Measurements from ENCODE around the gene SRCIN1.

SRCIN1 gene

GRCh38 chr17:38567350-38567749, 38.4 kb downstream of the SRCIN1 start:
- H3K4me3 ChIP-seq (ENCODE audit: control insufficient read depth, low read depth, low read length), result no peak overlapping the region
- DNase-seq (ENCODE audit: low read depth), result no peak
- TF ChIP-seq, protein P1, sequence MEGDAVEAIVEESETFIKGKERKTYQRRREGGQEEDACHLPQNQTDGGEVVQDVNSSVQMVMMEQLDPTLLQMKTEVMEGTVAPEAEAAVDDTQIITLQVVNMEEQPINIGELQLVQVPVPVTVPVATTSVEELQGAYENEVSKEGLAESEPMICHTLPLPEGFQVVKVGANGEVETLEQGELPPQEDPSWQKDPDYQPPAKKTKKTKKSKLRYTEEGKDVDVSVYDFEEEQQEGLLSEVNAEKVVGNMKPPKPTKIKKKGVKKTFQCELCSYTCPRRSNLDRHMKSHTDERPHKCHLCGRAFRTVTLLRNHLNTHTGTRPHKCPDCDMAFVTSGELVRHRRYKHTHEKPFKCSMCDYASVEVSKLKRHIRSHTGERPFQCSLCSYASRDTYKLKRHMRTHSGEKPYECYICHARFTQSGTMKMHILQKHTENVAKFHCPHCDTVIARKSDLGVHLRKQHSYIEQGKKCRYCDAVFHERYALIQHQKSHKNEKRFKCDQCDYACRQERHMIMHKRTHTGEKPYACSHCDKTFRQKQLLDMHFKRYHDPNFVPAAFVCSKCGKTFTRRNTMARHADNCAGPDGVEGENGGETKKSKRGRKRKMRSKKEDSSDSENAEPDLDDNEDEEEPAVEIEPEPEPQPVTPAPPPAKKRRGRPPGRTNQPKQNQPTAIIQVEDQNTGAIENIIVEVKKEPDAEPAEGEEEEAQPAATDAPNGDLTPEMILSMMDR (conservative IDR thresholded peaks at IDR 0.05; ENCODE audit: control insufficient read depth, insufficient read depth, low read depth, low read length), result no peak

DNA sequence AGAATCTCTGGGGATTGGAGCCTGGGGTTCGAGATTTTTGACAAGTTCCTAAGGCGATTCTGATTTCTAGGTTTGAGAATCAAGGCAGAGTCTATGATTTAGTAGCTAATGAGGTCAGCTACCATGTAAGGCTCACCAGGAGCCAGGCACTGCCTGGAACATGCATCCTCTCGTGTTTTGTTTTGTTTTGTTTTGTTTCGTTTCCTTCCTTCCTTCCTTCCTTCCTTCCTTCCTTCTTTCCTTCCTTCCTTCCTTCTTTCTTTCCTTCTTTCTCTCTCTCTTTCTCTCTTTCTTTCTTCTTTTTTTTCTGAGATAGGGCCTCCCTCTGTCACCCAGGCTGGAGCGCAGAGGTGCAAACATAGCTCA, 39.1 kb downstream of the SRCIN1 start:
- DNase-seq (ENCODE audit: low read depth), result no peak
- TF ChIP-seq, protein P1 (conservative IDR thresholded peaks at IDR 0.05; ENCODE audit: control insufficient read depth, insufficient read depth, low read depth, low read length), result no peak
- no peak overlapping the region for H3K4me3 ChIP-seq (ENCODE audit: control insufficient read depth, low read depth, low read length)

DNA sequence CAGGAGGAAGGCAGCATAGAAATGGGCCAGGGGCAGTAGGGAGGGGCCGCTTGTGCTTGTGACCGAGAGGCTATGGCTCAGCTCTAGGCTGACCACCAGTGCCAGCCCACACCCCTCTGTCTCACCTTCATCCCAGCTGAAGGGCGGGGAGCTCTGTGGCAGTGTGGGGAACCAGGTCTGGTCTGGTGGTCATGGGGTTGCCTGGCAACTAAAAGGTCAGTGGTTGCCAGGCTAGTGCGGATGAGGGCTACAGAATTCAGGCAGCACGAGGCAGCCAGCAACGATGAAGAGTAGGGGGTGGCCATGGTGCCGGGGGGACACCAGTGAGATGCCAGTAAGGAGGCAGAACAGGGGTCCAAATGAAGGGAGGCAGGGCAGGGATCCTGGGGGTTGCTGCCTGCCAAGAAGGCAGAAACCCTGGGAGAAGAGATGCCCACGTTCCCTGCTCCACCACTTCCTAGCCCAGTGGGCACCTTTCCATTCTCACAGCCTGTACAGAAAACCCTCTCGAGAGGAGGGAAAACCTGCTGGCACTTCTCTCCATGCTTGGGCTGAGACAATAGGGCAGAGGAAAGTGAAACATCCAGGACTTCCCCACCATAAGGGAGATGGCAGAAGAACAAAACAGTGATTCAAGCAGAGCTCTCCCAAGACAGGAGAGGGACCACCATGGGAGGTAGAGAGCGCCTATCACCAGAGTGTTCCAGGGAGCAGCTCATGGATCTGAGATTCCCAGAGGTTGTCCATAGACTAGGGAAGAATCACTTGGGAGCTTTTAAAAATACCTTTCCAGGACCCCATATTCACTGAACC, 39.7 kb downstream of the SRCIN1 start:
- no peak overlapping the region for H3K4me3 ChIP-seq (ENCODE audit: control insufficient read depth, low read depth, low read length)
- no peak for DNase-seq (ENCODE audit: low read depth)
- TF ChIP-seq, protein P1 (conservative IDR thresholded peaks at IDR 0.05; ENCODE audit: control insufficient read depth, insufficient read depth, low read depth, low read length), result no peak

DNA sequence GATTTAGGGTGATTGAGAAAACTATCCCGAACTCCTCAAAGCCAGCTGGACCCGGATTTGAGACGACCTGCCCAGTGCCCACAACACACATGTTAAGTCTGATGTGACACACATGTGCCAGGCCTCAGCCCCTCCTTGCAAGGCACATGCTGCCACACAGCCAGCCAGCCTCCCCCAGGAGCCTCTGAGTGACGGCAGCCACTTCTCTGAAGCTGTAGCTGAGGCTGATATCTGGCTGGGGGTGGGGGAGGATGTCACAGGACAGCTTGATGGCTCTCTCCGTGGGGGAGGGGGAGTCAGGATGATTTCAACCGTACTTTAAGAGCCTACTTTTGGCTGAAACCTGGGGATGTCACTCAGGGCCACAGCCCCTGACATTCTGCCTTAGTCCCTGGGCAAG, 40.9 kb downstream of the SRCIN1 start:
- TF ChIP-seq, protein P1 (conservative IDR thresholded peaks at IDR 0.05; ENCODE audit: control insufficient read depth, insufficient read depth, low read depth, low read length), result no peak
- no peak overlapping the region for H3K4me3 ChIP-seq (ENCODE audit: control insufficient read depth, low read depth, low read length)
- no peak for DNase-seq (ENCODE audit: low read depth)

- TF ChIP-seq, protein P1 (conservative IDR thresholded peaks at IDR 0.05; ENCODE audit: control insufficient read depth, insufficient read depth, low read depth, low read length), result no peak
These were observed 41.4 kb downstream of the SRCIN1 start for GRCh38 chr17:38564254-38564837.

GRCh38 chr17:38563362-38564253, 42.1 kb downstream of the SRCIN1 start:
- DNase-seq (ENCODE audit: low read depth), result no peak
- H3K4me3 ChIP-seq (ENCODE audit: control insufficient read depth, low read depth, low read length), result no peak overlapping the region
- TF ChIP-seq, protein P1 (conservative IDR thresholded peaks at IDR 0.05; ENCODE audit: control insufficient read depth, insufficient read depth, low read depth, low read length), result no peak

More at GRCh38 chr17:38564254-38564837, 41.4 kb downstream of the SRCIN1 start:
- DNase-seq (ENCODE audit: low read depth), result no peak
- no peak overlapping the region for H3K4me3 ChIP-seq (ENCODE audit: control insufficient read depth, low read depth, low read length)
